Peyer's patch (tissue), 4 donors: Measurements from ENCODE around the gene AOX1. TPM values are rescaled to one million over a fixed set of nuclear protein-coding genes. Genes with fewer than 3 reads are reported as not detected.
"Not testable (repeated sequence)": the region's sequence is repeated elsewhere in the genome, so short reads cannot be mapped to it uniquely, and the experiment has no call there.

Source experiments
- DNase-seq, 3 donors: peaks; one replicate each; pipeline ENCODE4 v3.0.0-alpha.2; 2017 to 2019
- H3K27ac ChIP-seq, 4 donors: fragments of 200-600 bp; sonication (generic); one replicate each; pipeline ENCODE4 v1.5.1; 2016 to 2019
- H3K27me3 ChIP-seq, 2 donors: fragments of 200-600 bp; sonication (generic); one replicate each; pipeline ENCODE4 v1.5.1; 2019
- H3K36me3 ChIP-seq, 3 donors: fragments of 200-600 bp; sonication (generic); one replicate each; pipeline ENCODE4 v1.5.1; 2016 to 2019
- H3K4me1 ChIP-seq, 4 donors: fragments of 200-600 bp; sonication (generic); one replicate each; pipeline ENCODE4 v1.5.1; 2016 to 2019
- H3K4me3 ChIP-seq, 4 donors: fragments of 200-600 bp; sonication (generic); 1 replicate in 3 of 4; 2 replicates in 1 of 4; pipeline ENCODE4 v1.5.1; 2016 to 2019; ENCODE audit warnings: mild to moderate bottlenecking in 1 of 4
- H3K9me3 ChIP-seq, 4 donors: fragments of 200-600 bp; sonication (generic); one replicate each; pipeline ENCODE4 v1.5.1; 2016 to 2019; ENCODE audit warnings: mild to moderate bottlenecking in 1 of 4
- POLR2A ChIP-seq, 2 donors: fragments of 450-650 bp; IDR thresholded peaks; one replicate each; pipeline ENCODE4 v1.5.1; 2017; ENCODE audit warnings: antibody characterized with exemption in 2 of 2, mild to moderate bottlenecking in 2 of 2, moderate library complexity in 2 of 2
- total RNA-seq, 4 donors: library from RNA; depleted of rRNA; stranded (reverse); fragments of >200 nt; gene quantifications; one replicate each; pipeline ENCODE4 v1.1.0, GENCODE V29; 2016
- TF ChIP-seq, protein P1 (sequence below), 6 experiments: fragments of 450-650 bp in 4 of 6; fragments of 200-600 bp in 2 of 6; sonication (generic) in 1 of 6; IDR thresholded peaks; one replicate each; pipeline ENCODE4 v1.5.1; 2017 to 2019; ENCODE audit warnings: antibody characterized with exemption in 6 of 6, mild to moderate bottlenecking in 3 of 6, moderate library complexity in 1 of 6

Gene AOX1
- total RNA-seq: 10 to 100 TPM in 3 of 4 donors, 1 to 10 TPM in 1; 7.9 to 36.3 (median 30.0) TPM

- Histone ChIP-seq H3K4me3 (peak within 1 kb of the TSS; percentile 34 to 59 (median 50)), H3K4me1 (peaks cover 0 to 7% (median 0%) of the 10 kb centered on the region in 4 donors), H3K9me3 (no peaks in the 10 kb centered on the region), H3K27ac (peak within 1 kb of the TSS; percentile 33 to 70 (median 45)), H3K36me3 (no peaks in the 10 kb centered on the region), H3K27me3 (no peaks in the 10 kb centered on the region)
- TF ChIP-seq, protein P1, sequence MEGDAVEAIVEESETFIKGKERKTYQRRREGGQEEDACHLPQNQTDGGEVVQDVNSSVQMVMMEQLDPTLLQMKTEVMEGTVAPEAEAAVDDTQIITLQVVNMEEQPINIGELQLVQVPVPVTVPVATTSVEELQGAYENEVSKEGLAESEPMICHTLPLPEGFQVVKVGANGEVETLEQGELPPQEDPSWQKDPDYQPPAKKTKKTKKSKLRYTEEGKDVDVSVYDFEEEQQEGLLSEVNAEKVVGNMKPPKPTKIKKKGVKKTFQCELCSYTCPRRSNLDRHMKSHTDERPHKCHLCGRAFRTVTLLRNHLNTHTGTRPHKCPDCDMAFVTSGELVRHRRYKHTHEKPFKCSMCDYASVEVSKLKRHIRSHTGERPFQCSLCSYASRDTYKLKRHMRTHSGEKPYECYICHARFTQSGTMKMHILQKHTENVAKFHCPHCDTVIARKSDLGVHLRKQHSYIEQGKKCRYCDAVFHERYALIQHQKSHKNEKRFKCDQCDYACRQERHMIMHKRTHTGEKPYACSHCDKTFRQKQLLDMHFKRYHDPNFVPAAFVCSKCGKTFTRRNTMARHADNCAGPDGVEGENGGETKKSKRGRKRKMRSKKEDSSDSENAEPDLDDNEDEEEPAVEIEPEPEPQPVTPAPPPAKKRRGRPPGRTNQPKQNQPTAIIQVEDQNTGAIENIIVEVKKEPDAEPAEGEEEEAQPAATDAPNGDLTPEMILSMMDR (IDR thresholded peaks at IDR 0.05): no peak
- peak; percentile 18 to 75 (median 65) for DNase-seq
These were observed at the start of gene AOX1 for GRCh38 chr2:200585730-200586643. TSS of gene AOX1 (plus strand) at chr2:200586014. CDS start at chr2:200586109, 95 bp downstream.

- H3K9me3 ChIP-seq: no peaks in the 10 kb centered on the region
- H3K27me3 ChIP-seq: no peaks in the 10 kb centered on the region
- DNase-seq: no peak
- H3K4me3 ChIP-seq: no peak overlapping the region
- H3K4me1 ChIP-seq: no peaks in the 10 kb centered on the region
- H3K36me3 ChIP-seq: peaks cover 0 to 5% (median 0%) of the 10 kb centered on the region in 3 donors
- no peak for TF ChIP-seq POLR2A (IDR thresholded peaks at IDR 0.05)
- TF ChIP-seq, protein P1 (IDR thresholded peaks at IDR 0.05): no peak
- no peak overlapping the region for H3K27ac ChIP-seq
These were observed 47.7 kb upstream of the AOX1 start for GRCh38 chr2:200538139-200538538.

DNA sequence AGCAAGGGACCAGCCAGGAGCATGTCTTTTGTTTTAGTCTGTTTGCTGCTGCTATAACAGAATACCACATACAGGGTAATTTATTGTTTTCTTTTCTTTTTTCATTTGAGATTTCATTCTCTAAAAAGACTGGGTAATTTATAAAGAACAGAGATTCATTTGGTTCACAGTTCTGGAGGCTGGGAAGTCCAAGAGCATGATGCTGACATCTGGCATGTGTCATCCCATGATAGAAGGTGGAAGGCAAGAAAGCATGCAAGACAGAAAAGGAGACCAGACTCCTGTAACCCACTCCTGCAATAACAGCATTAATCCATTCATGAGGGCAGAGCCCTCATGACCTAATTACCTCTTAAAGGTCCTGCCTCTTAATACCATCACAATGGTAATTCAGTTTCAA, 45.0 kb upstream of the AOX1 start:
- DNase-seq: no peak
- H3K27me3 ChIP-seq: no peaks in the 10 kb centered on the region
- H3K9me3 ChIP-seq: no peaks in the 10 kb centered on the region
- H3K36me3 ChIP-seq: peaks cover 0 to 5% (median 0%) of the 10 kb centered on the region in 3 donors
- TF ChIP-seq POLR2A (IDR thresholded peaks at IDR 0.05): no peak
- TF ChIP-seq, protein P1 (IDR thresholded peaks at IDR 0.05): no peak
- no peak overlapping the region for H3K4me3 ChIP-seq
- no peak overlapping the region for H3K27ac ChIP-seq
- H3K4me1 ChIP-seq: no peaks in the 10 kb centered on the region

DNA sequence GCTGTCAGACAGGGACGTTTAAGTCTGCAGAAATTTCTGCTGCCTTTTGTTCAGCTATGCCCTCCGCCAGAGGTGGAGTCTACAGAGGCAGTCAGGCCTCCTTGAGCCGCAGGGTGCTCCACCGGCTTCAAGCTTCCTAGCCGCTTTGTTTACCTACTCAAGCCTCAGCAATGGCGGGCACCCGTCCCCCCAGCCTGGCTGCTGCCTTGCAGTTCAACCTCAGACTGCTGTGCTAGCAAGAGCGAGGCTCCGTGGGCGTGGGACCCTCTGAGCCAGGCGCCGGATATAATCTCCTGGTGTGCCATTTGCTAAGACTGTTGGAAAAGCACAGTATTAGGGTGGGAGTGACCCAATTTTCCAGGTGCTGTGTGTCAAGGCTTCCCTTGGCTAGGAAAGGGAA, 19.2 kb upstream of the AOX1 start:
- not testable (repeated sequence) for H3K27ac ChIP-seq, H3K4me3 ChIP-seq, H3K4me1 ChIP-seq, H3K36me3 ChIP-seq, H3K9me3 ChIP-seq, H3K27me3 ChIP-seq, DNase-seq

GRCh38 chr2:200567932-200568331, 17.9 kb upstream of the AOX1 start:
- Histone ChIP-seq H3K27me3 (no peaks in the 10 kb centered on the region), H3K36me3 (no peaks in the 10 kb centered on the region), H3K4me3 (no peak overlapping the region), H3K4me1 (no peaks in the 10 kb centered on the region), H3K9me3 (no peaks in the 10 kb centered on the region), H3K27ac (no peak overlapping the region)
- DNase-seq: no peak
- TF ChIP-seq, protein P1 (IDR thresholded peaks at IDR 0.05): no peak
- TF ChIP-seq POLR2A (IDR thresholded peaks at IDR 0.05): no peak

DNA sequence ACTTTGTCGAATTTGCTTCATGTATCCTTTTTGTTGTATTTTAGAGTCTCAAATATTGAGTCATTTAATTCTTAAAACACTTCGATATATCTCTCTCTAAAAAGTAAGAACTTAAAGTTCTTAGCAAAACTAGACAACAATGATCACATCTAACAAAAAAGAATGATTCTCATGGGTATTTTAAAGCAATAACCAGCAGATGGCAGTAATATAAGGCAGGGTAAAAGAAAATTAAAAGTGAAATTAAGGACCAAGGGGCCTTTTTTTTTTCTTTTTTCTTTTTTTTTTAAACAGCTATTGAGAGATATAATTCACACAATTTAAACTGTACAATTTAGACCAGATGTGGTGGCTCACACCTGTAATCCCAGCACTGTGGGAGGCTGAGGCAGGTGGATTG, 9.9 kb upstream of the AOX1 start:
- TF ChIP-seq, protein P1 (IDR thresholded peaks at IDR 0.05): peak in 4 of 6 experiments; percentile 24 to 49 (median 32)
- TF ChIP-seq POLR2A (IDR thresholded peaks at IDR 0.05): no peak
- no peaks in the 10 kb centered on the region for H3K27me3 ChIP-seq
- no peak for DNase-seq
- no peaks in the 10 kb centered on the region for H3K9me3 ChIP-seq
- no peaks in the 10 kb centered on the region for H3K36me3 ChIP-seq
- no peak overlapping the region for H3K27ac ChIP-seq
- H3K4me1 ChIP-seq: no peaks in the 10 kb centered on the region
- H3K4me3 ChIP-seq: no peak overlapping the region
